GM19328 (cell line): ENCODE data around the gene E2F6.

Source experiments
- ATAC-seq: cut with Tn5 transposase; IDR thresholded peaks from one replicate; pipeline ENCODE4 v1.9.1; 2021; ENCODE audit warnings: mild to moderate bottlenecking, moderate library complexity; ENCODE audit not compliant: unreplicated experiment

The E2F6 gene

DNA sequence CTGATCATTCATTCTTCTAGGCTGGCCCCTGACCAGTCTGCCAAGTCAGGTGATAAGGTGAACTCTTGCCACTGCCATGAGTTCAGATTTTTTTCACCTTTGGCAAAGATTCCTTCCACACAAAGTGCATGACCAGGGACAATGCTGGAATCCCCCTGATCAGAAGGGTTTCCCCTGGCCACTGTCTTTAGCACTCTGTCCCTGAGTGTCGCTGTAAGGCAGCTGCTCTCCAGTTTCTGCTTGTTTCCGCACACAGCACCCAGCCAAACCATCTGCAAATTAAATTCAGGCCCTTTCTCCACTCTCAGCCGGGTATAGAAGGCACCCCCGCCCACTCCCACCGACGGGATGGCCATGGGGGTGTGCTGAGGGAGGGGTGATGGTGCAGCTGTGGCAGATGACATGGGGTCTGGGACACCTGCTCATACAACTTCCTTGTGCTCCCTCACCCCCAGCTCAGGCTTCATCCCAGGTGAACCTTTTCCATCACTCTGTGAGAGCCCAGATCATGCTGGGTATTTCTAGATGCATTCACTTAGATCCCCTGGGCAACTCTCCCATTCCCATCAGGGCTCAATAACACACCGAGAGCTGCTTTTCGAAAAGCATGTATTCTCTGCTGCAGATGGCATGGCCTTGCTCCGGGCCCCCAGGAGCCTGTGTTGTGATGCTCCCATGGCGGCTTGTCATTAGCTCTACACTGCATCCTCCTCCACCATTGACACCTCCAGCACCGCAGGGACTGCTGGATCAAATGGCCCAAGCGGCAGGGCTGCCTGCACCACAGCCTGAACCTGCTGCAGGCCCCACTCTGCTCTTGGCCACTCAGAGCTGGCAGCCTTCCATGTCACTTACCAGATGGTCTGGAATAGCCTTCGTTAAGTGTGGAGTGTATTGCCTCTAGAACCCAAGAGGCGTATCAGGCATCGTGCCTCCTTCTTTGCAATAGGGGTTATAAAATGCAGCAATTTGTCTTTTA lies 69.2 kb downstream of the E2F6 start:
- ATAC-seq: no peak

DNA sequence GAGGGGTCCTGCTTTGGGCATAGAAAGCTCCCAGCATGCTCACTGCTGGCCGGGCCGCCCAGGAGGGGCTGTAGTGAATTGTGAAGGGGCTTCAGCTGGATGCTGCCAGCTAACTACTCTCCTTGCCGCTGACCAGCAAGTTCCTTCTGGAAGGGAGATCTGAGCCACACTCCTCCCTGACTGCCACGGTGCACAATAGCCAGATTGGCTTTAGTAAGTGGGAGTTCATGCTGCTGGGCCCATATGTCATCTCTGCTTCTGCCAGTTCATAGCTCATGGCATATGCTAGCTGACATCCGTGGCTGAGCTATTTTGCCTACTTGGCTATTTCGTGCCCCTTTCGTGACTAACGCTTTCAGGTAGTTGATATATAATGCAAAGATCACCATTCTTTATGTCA lies 69.9 kb downstream of the E2F6 start:
- ATAC-seq: no peak

DNA sequence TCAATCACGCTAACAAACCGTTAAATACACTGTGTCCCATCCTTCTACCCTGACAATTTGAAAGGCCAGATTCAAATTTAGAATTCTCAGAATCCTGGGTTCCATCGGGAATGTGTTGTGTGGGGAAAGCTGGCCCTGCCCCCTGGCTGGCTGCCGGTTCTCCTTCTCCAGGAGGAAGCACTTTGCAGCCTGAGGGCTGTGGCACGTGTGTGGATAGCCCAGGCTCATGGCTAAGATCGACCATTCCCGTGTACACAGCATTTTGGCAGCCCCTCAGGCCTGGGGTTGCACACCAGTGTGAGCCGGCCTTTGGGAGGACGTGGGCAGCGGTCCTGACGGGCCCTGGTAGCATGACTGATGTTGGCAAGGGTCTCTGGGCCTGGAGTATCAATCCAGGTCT lies 70.6 kb downstream of the E2F6 start:
- no peak for ATAC-seq
